ENCODE measurements around the gene CADM2.

- peak; percentile 87 for TF ChIP-seq CTCF (conservative IDR thresholded peaks at IDR 0.05; ENCODE audit: low read depth, low read length)
- TF ChIP-seq EZH2 (IDR thresholded peaks at IDR 0.05; ENCODE audit: low read length, unreplicated experiment), result no peak
Observed at GRCh38 chr3:85576091-85576690, 617.4 kb downstream of the CADM2 start.
